HepG2 (cell line): ENCODE results near the gene SDR42E2. TPM values are rescaled to one million over a fixed set of nuclear protein-coding genes. Genes with fewer than 3 reads are reported as not detected.

Source experiments
- ATAC-seq: fragments of 200-7000 bp; cut with Tn5 transposase; 3 replicates; pipeline ENCODE4 v1.9.1; 2020; ENCODE audit warnings: mild to moderate bottlenecking, moderate library complexity
- BruUV-seq: library from RNA; stranded (reverse); fragments of 400-500 nt; replicated peaks from 2 replicates; lab custom pipeline; 2021; lab: Mats Ljungman, UMichigan
- CTCF ChIA-PET: fragments of 300-600 bp; formaldehyde crosslinking; extraction: SDS; loops from one replicate; lab custom pipeline; 2021; ENCODE audit warnings: low total read pairs, inconsistent platforms, low intra/inter-chr PET ratio; lab: Yijun Ruan, JAX
- POLR2A ChIA-PET: fragments of 350-600 bp; sonication (Branson Sonifier 250); formaldehyde crosslinking; loops from one replicate; lab custom pipeline; 2020; ENCODE audit warnings: antibody characterized with exemption, inconsistent platforms; lab: Yijun Ruan, JAX
- DNase-seq: peaks from one replicate; pipeline ENCODE4 v3.0.0-alpha.2; 2015; ENCODE audit warnings: low spot score
- FAIRE-seq: peaks from 3 replicates; lab custom pipeline; 2011; peaks lifted over from hg19 to GRCh38; lab: Jason Lieb, UNC
- H2AFZ ChIP-seq: one replicate; pipeline ENCODE4 v1.6.1; 2011; ENCODE audit warnings: low read length, inconsistent platforms
- H3K27ac ChIP-seq: fragments of 300-600 bp; 3 replicates; pipeline ENCODE4 v1.8.0; 2011; ENCODE audit warnings: mixed run types, mild to moderate bottlenecking, mixed read lengths, low read length, inconsistent platforms; ENCODE audit not compliant: insufficient read depth; ENCODE audit errors: extremely low read length
- H3K27me3 ChIP-seq, 2 experiments: fragments of 200-600 bp in 1 of 2; 2 replicates in 1 of 2; 3 replicates in 1 of 2; pipeline versions ENCODE4 v1.6.0 to v1.8.0; 2011; ENCODE audit warnings: low read length in 2 of 2, mild to moderate bottlenecking in 2 of 2, moderate library complexity in 2 of 2, inconsistent platforms in 1 of 2; ENCODE audit not compliant: insufficient read depth in 2 of 2, control insufficient read depth in 1 of 2
- H3K36me3 ChIP-seq, 2 experiments: fragments of 200-600 bp in 1 of 2; replicated peaks in 1 of 2; 2 replicates in 1 of 2; 3 replicates in 1 of 2; pipeline versions ENCODE4 v1.5.1 to v1.8.0; 2011; ENCODE audit warnings: low read length in 2 of 2, inconsistent platforms in 1 of 2; ENCODE audit not compliant: insufficient read depth in 2 of 2, control insufficient read depth in 1 of 2
- H3K4me1 ChIP-seq: 2 replicates; pipeline ENCODE4 v1.5.1; 2012; ENCODE audit warnings: low read length, inconsistent platforms; ENCODE audit not compliant: insufficient read depth
- H3K4me2 ChIP-seq: 2 replicates; pipeline ENCODE4 v1.6.0; 2011; ENCODE audit warnings: low read depth, low read length, inconsistent platforms
- H3K4me3 ChIP-seq, 3 experiments: fragments of 200-600 bp in 1 of 3; sonication (generic), shearing (Covaris generic) in 1 of 3; replicated peaks in 1 of 3; 2 replicates each; pipeline ENCODE4 v1.5.1; 2011 to 2016; ENCODE audit warnings: low read length in 3 of 3, inconsistent platforms in 2 of 3, low read depth in 2 of 3, mild to moderate bottlenecking in 2 of 3, control low read depth in 1 of 3, mixed read lengths in 1 of 3; ENCODE audit not compliant: insufficient read depth in 1 of 3
- H3K79me2 ChIP-seq: one replicate; pipeline ENCODE4 v1.6.1; 2011; ENCODE audit warnings: low read length, inconsistent platforms; ENCODE audit not compliant: insufficient read depth
- H3K9ac ChIP-seq: 2 replicates; pipeline ENCODE4 v1.6.0; 2011; ENCODE audit warnings: mild to moderate bottlenecking, low read depth, low read length, inconsistent platforms; ENCODE audit not compliant: insufficient read depth
- H3K9me3 ChIP-seq: 2 replicates; pipeline ENCODE4 v1.5.1; 2012; ENCODE audit warnings: mild to moderate bottlenecking, low read length
- H4K20me1 ChIP-seq: 2 replicates; pipeline ENCODE4 v1.6.0; 2011; ENCODE audit warnings: inconsistent platforms, mild to moderate bottlenecking, low read length, moderate library complexity; ENCODE audit not compliant: insufficient read depth
- HNRNPK ChIP-seq: fragments of 200-400 bp; formaldehyde crosslinking; IDR thresholded peaks from 2 replicates; pipeline ENCODE4 v1.6.1; 2018; ENCODE audit warnings: low read length, low read depth, moderate library complexity, mild to moderate bottlenecking; ENCODE audit not compliant: poor library complexity, severe bottlenecking
- KLF11 ChIP-seq: IDR thresholded peaks from 2 replicates; pipeline ENCODE4 v1.6.1; 2016; ENCODE audit warnings: missing compliant biosample characterization
- NKX3-1 ChIP-seq: sonication (generic); formaldehyde crosslinking; IDR thresholded peaks from 2 replicates; pipeline ENCODE4 v1.5.0; 2020; ENCODE audit warnings: missing genetic modification reagents
- RFX1 ChIP-seq: fragments of 450-650 bp; IDR thresholded peaks from 2 replicates; pipeline ENCODE4 v1.6.1; 2017
- SALL2 ChIP-seq: sonication (generic); formaldehyde crosslinking; IDR thresholded peaks from 2 replicates; pipeline ENCODE4 v1.8.1; 2023; ENCODE audit warnings: mild to moderate bottlenecking, missing genetic modification reagents, inconsistent platforms
- SNRNP70 ChIP-seq: fragments of 200-400 bp; formaldehyde crosslinking; IDR thresholded peaks from 2 replicates; pipeline ENCODE4 v1.6.1; 2017; ENCODE audit warnings: mild to moderate bottlenecking, low read depth, low read length, moderate library complexity
- SOX6 ChIP-seq, 2 experiments: fragments of 450-650 bp in 1 of 2; sonication (generic) in 1 of 2; formaldehyde crosslinking in 1 of 2; IDR thresholded peaks; 2 replicates each; pipeline versions ENCODE4 v1.4.0 to v1.6.1; 2017 to 2020; ENCODE audit warnings: antibody characterized with exemption in 1 of 2, mild to moderate bottlenecking in 1 of 2, missing genetic modification reagents in 1 of 2
- SYNCRIP ChIP-seq: fragments of 200-400 bp; formaldehyde crosslinking; IDR thresholded peaks from 2 replicates; pipeline ENCODE4 v1.6.1; 2018; ENCODE audit warnings: mild to moderate bottlenecking, low read depth, low read length; ENCODE audit not compliant: insufficient read depth
- UBTF ChIP-seq: sonication (generic); formaldehyde crosslinking; IDR thresholded peaks from 2 replicates; pipeline ENCODE4 v1.4.0; 2020; ENCODE audit warnings: mild to moderate bottlenecking, missing genetic modification reagents
- ZBTB38 ChIP-seq: sonication (generic); formaldehyde crosslinking; IDR thresholded peaks from 2 replicates; pipeline ENCODE4 v1.5.1; 2020; ENCODE audit warnings: mild to moderate bottlenecking, missing genetic modification reagents
- ZFP36 ChIP-seq: fragments of 150-350 bp; IDR thresholded peaks from 2 replicates; pipeline ENCODE4 v1.6.1; 2018; ENCODE audit warnings: borderline replicate concordance, low read length, low read depth; ENCODE audit not compliant: partially characterized antibody
- ZNF205 ChIP-seq: IDR thresholded peaks from 2 replicates; pipeline ENCODE4 v1.6.1; 2018; ENCODE audit warnings: missing biosample characterization, missing genetic modification reagents
- ZNF451 ChIP-seq: sonication (generic); formaldehyde crosslinking; IDR thresholded peaks from 2 replicates; pipeline ENCODE4 v1.5.0; 2020; ENCODE audit warnings: mild to moderate bottlenecking, missing genetic modification reagents
- ZNF768 ChIP-seq: sonication (generic); formaldehyde crosslinking; IDR thresholded peaks from 2 replicates; pipeline ENCODE4 v1.4.0; 2020; ENCODE audit warnings: missing genetic modification reagents
- ZNF83 ChIP-seq: sonication (generic); formaldehyde crosslinking; IDR thresholded peaks from 2 replicates; pipeline ENCODE4 v1.4.0; 2020; ENCODE audit warnings: missing genetic modification reagents, mild to moderate bottlenecking, borderline replicate concordance
- WGBS: methylation state at CpG from one replicate; pipeline ENCODE4 v1.1.6; 2017; ENCODE audit warnings: low lambda C conversion rate; 5-methylcytosine and 5-hydroxymethylcytosine counted together
- in situ Hi-C: cut with HindIII; loops from 2 replicates; pipeline ENCODE4 v1.10.0; 2017; ENCODE audit warnings: low pct_unique_long_range_greater_than_20kb; ENCODE audit not compliant: extremely low pct_ligation_motif_present
- intact Hi-C: fragments of 100-400 bp; cut with micrococcal nuclease; formaldehyde crosslinking; loops from one replicate; pipeline ENCODE4 v1.10.0; 2022; ENCODE audit not compliant: unreplicated experiment
- polyA plus RNA-seq, 8 experiments: library from polyadenylated mRNA; depleted of rRNA in 3 of 8; stranded (reverse) in 7 of 8; unstranded in 1 of 8; fragments of >200 nt; fragmentation: Illumina TruSeq in 4 of 8; extraction: Trizol in 4 of 8; gene quantifications; 2 replicates each; pipeline versions ENCODE4 v1.2.1 to v1.2.3, GENCODE V29; 2011 to 2016; ENCODE audit warnings: low read depth in 4 of 8, missing spikeins in 1 of 8, mixed read lengths in 1 of 8; ENCODE audit not compliant: insufficient read depth in 1 of 8
- total RNA-seq, 5 experiments: library from RNA; depleted of rRNA; stranded (reverse); fragments of >200 nt; fragmentation: Illumina TruSeq; extraction: Trizol; gene quantifications; 2 replicates each; pipeline ENCODE4 v1.2.3, GENCODE V29; 2016; ENCODE audit warnings: low read depth in 1 of 5

Gene SDR42E2
- total and polyA plus RNA-seq, 2 of the 13 experiments (the other 11 are each of a cell fraction or from before 2014, with no cell fraction given): 0.05 to 0.11 TPM

GRCh38 chr16:22164482-22164881, 2.2 kb downstream of the SDR42E2 start:
- WGBS: 49% methylated on average over 5 of the region's 5 CpGs
- in situ Hi-C loops (no loop called here), intact Hi-C loops (no loop called here)
- Histone ChIP-seq H3K36me3 (no peaks in the 10 kb centered on the region), H3K4me3 (no peak overlapping the region), H2AFZ (no peak overlapping the region), H3K9ac (no peak overlapping the region), H3K4me2 (no peak overlapping the region), H3K27me3 (peaks cover 6 to 28% of the 10 kb centered on the region in 2 experiments; a peak in 4 of 5 replicates), H3K4me1 (peaks cover 31% of the 10 kb centered on the region), H3K79me2 (no peaks in the 10 kb centered on the region), H4K20me1 (no peaks in the 10 kb centered on the region), H3K27ac (no peak overlapping the region), H3K9me3 (peaks cover 5% of the 10 kb centered on the region)
- DNase-seq (no peak), FAIRE-seq (no peak), ATAC-seq (no peak)
- TF ChIP-seq ZNF83 (CRISPR knock-in tag) (0 out of 2 replicates have a peak, but pooled peaks have one; percentile 38), ZNF768 (CRISPR knock-in tag) (peak; percentile 93), ZNF451 (0 out of 2 replicates have a peak, but pooled peaks have one; percentile 47), ZFP36 (no peak)
- BruUV-seq: no TSS peak
- POLR2A ChIA-PET: no interaction called here
- CTCF ChIA-PET: no interaction called here

GRCh38 chr16:22165508-22166285, 3.4 kb downstream of the SDR42E2 start:
- ATAC-seq: peak; percentile 86
- no peak overlapping the region for H3K4me3 ChIP-seq
- no peaks in the 10 kb centered on the region for H3K36me3 ChIP-seq
- peaks cover 6 to 18% of the 10 kb centered on the region in 2 experiments; a peak in 4 of 5 replicates for H3K27me3 ChIP-seq
- intact Hi-C loops: no loop called here
- no peak for FAIRE-seq
- H3K4me2 ChIP-seq: peak overlapping the region; percentile 8; the same call in 1 of the 2 replicates
- CTCF ChIA-PET: no interaction called here
- no peak overlapping the region for H3K9ac ChIP-seq
- in situ Hi-C loops: no loop called here
- H3K27ac ChIP-seq: no peak overlapping the region
- no peak overlapping the region for H2AFZ ChIP-seq
- no peaks in the 10 kb centered on the region for H3K79me2 ChIP-seq
- no TSS peak for BruUV-seq
- no peaks in the 10 kb centered on the region for H4K20me1 ChIP-seq
- POLR2A ChIA-PET: no interaction called here
- peaks cover 35% of the 10 kb centered on the region for H3K4me1 ChIP-seq
- WGBS: 52% methylated on average over 16 of the region's 16 CpGs
- no peak for DNase-seq
- H3K9me3 ChIP-seq: peaks cover 5% of the 10 kb centered on the region
- TF ChIP-seq SALL2 (CRISPR knock-in tag) (no peak), UBTF (CRISPR knock-in tag) (peak; percentile 39; the same call in 1 of the 2 replicates), SYNCRIP (no peak), ZBTB38 (no peak), HNRNPK (no peak), RFX1 (no peak), NKX3-1 (CRISPR knock-in tag) (no peak), KLF11 (CRISPR knock-in tag) (no peak), SOX6 (IDR thresholded peaks at IDR 0.05) (no peak), SOX6 (CRISPR knock-in tag; IDR thresholded peaks at IDR 0.05) (no peak), ZNF205 (CRISPR knock-in tag) (no peak), SNRNP70 (no peak)
